Activated CD8-positive, alpha-beta memory T cell treated with anti-CD3 and anti-CD28 coated beads, Interleukin-2, amount 10 ng/mL, durations not matched to agents 7 days and 5 days (primary cell): Measurements from ENCODE around the gene EIF5. TPM values are rescaled to one million over a fixed set of nuclear protein-coding genes. Genes with fewer than 3 reads are reported as not detected.

ENCODE experiments used
- ATAC-seq: fragments of 150-1000 bp; cut with Tn5 transposase; one replicate; pipeline ENCODE4 v1.10.0; 2021; ENCODE audit warnings: moderate library complexity
- CTCF ChIA-PET: fragments of 350-600 bp; sonication (Branson Sonifier 250); formaldehyde crosslinking; loops from one replicate; lab custom pipeline; 2021; ENCODE audit warnings: antibody characterized with exemption; lab: Charles Lee
- DNase-seq: peaks from one replicate; pipeline ENCODE4 v3.0.0-alpha.2; 2020
- H3K27ac Mint-ChIP-seq: one replicate; pipeline ENCODE4 v1.8.0; 2021; ENCODE audit warnings: mild to moderate bottlenecking, mixed read lengths
- H3K27me3 Mint-ChIP-seq: one replicate; pipeline ENCODE4 v1.8.0; 2021; ENCODE audit warnings: mixed read lengths
- H3K36me3 Mint-ChIP-seq: one replicate; pipeline ENCODE4 v1.8.0; 2021; ENCODE audit warnings: mild to moderate bottlenecking, mixed read lengths
- H3K4me1 Mint-ChIP-seq: one replicate; pipeline ENCODE4 v1.8.0; 2021; ENCODE audit warnings: mixed read lengths
- H3K4me3 Mint-ChIP-seq: one replicate; pipeline ENCODE4 v1.8.0; 2021; ENCODE audit warnings: mild to moderate bottlenecking, moderate library complexity, mixed read lengths
- H3K9me3 Mint-ChIP-seq: one replicate; pipeline ENCODE4 v1.8.0; 2022; ENCODE audit warnings: low read depth, mixed read lengths
- total RNA-seq, 2 experiments: library from RNA; stranded (reverse); gene quantifications; one replicate each; pipeline ENCODE4 v1.2.3, GENCODE V29; 2021

Gene EIF5
- total RNA-seq, 2 experiments from 2014 or later: 187 to 255 TPM

DNA sequence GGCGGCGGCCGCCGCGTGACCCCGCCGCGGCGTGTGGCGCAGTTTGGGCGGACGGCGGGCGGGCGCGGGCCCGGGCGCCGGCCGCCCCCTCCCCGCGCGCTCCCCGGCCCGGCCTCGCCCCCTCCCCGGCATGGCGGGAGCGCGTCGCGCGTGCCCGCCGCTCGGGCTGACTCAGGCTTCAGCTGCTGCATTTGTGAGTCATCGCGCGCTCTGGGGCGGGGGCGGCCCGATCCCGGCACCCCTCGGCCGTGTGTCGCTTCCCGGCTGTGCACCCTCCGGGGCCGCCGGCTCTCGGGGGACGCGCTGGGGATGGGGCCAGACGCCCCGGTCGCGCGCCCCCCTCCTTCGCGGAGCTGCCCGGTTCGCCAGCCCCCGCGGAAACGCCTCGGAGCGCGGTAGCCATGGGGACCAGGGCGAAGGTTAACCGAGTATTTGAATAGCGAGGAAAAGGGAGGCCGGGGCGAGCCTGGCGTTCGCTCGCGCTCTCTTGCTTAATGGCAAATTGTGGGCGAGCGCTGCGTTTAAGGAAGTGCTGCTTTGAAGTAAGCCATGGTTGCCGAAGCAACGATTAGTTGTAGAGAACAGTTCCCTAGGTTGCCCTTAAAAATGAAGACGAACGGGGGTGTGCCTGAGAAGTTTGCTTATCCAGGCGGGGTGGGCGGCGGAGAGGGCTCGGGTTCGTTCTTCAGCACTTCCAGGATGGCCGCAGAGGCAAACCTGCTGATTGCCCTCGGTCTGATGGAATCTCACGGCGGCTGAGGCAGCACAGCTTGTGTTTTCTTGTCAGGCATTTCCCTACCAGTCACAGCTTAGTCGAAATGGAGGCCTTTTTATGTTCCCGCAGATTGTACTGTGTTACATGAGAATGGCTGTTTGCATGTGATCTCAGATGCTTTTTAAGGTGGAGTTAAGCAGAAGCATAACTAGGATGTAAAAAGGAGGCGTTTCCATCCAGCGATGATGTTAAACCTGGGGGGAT, 896 bp downstream of the EIF5 start:
- CTCF ChIA-PET: interaction anchor here (0.7 to 3.3 kb wide), 3 partner anchors 56 to 230 kb away, joined by 3 to 17 read pairs (median 4); no protein-coding TSS in a partner anchor
- ATAC-seq: peak; percentile 16
- peak overlapping the region; percentile 95 for H3K4me3 Mint-ChIP-seq
- H3K9me3 Mint-ChIP-seq: no peaks in the 10 kb centered on the region
- peaks cover 52% of the 10 kb centered on the region for H3K36me3 Mint-ChIP-seq
- peak; percentile 73 for DNase-seq
- H3K4me1 Mint-ChIP-seq: peaks cover 40% of the 10 kb centered on the region
- no peaks in the 10 kb centered on the region for H3K27me3 Mint-ChIP-seq
- peak overlapping the region; percentile 92 for H3K27ac Mint-ChIP-seq

DNA sequence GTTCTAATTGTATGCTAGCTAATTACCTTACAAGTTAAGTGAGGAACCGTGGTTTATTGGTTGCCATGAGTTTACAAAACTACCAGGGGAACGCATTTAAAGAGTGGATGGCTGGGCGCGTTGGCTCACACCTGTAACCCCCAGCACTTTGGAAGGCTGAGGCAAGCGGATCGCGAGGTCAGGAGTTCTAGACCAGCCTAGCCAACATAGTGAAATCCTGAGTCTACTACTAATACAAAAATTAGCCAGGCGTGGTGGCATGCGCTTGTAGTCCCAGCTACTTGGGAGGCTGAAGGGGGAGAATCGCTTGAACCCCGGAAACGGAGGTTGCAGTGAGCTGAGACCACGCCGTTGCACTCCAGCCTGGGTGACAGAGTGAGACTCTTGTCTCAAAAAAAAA, 2.2 kb downstream of the EIF5 start:
- ATAC-seq (no peak), DNase-seq (no peak)
- Mint-ChIP-seq H3K4me3 (peak overlapping the region; percentile 95), H3K4me1 (peaks cover 45% of the 10 kb centered on the region), H3K9me3 (no peaks in the 10 kb centered on the region), H3K36me3 (peaks cover 63% of the 10 kb centered on the region), H3K27ac (peak overlapping the region; percentile 9), H3K27me3 (no peaks in the 10 kb centered on the region)
- CTCF ChIA-PET: interaction anchor here (1.4 to 3.3 kb wide), 2 partner anchors 9 to 54 kb away, joined by 4 to 17 read pairs; no protein-coding TSS in a partner anchor

DNA sequence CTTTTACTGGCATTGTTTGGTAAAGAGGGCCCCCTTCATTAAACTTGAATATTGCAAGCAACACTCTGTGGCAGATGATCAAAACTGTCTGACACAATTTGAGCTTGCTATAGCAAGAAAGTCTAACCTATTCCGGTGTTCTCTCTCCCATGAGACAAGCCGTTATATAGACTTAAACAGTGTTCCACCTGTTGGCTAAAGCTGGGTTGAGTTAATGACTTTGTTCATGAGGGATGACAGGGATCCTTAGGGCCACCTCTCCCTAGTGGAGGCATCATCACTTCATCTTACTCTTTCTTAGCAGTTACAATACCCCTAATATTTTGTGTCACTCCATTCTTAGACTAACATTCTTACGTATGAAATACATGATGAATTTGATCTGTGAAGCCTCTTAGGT, 3.8 kb downstream of the EIF5 start:
- DNase-seq (no peak), ATAC-seq (no peak)
- H3K27me3 Mint-ChIP-seq: no peaks in the 10 kb centered on the region
- H3K9me3 Mint-ChIP-seq: no peaks in the 10 kb centered on the region
- peaks cover 41% of the 10 kb centered on the region for H3K4me1 Mint-ChIP-seq
- H3K36me3 Mint-ChIP-seq: peaks cover 77% of the 10 kb centered on the region
- CTCF ChIA-PET: interaction anchor here (0.9 kb wide), 1 partner anchor 54 kb away, joined by 3 read pairs; no protein-coding TSS in a partner anchor
- H3K27ac Mint-ChIP-seq: peak overlapping the region; percentile 31
- H3K4me3 Mint-ChIP-seq: no peak overlapping the region

DNA sequence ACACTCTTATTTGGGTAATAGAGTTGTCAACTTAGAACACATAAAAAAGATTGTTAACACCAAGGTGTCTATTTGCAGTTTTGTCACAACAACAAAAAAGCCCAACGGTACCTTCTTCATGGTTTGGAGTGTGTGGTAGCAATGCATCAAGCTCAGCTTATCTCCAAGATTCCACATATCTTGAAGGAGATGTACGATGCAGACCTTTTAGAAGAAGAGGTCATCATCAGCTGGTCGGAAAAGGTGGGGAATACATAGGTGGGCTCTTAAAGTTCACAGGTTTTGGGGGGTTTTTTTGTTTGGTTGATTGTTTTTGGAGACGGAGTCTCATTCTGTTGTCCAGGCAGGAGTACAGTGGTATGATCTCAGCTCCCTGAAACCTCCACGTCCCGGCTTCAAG, 5.5 kb downstream of the EIF5 start:
- peaks cover 39% of the 10 kb centered on the region for H3K4me1 Mint-ChIP-seq
- no peak overlapping the region for H3K4me3 Mint-ChIP-seq
- DNase-seq (no peak), ATAC-seq (no peak)
- CTCF ChIA-PET: interaction anchor here (2.3 kb wide), 1 partner anchor 51 kb away, joined by 7 read pairs; no protein-coding TSS in a partner anchor
- no peak overlapping the region for H3K27ac Mint-ChIP-seq
- H3K36me3 Mint-ChIP-seq: peaks cover 89% of the 10 kb centered on the region
- no peaks in the 10 kb centered on the region for H3K9me3 Mint-ChIP-seq
- H3K27me3 Mint-ChIP-seq: no peaks in the 10 kb centered on the region

DNA sequence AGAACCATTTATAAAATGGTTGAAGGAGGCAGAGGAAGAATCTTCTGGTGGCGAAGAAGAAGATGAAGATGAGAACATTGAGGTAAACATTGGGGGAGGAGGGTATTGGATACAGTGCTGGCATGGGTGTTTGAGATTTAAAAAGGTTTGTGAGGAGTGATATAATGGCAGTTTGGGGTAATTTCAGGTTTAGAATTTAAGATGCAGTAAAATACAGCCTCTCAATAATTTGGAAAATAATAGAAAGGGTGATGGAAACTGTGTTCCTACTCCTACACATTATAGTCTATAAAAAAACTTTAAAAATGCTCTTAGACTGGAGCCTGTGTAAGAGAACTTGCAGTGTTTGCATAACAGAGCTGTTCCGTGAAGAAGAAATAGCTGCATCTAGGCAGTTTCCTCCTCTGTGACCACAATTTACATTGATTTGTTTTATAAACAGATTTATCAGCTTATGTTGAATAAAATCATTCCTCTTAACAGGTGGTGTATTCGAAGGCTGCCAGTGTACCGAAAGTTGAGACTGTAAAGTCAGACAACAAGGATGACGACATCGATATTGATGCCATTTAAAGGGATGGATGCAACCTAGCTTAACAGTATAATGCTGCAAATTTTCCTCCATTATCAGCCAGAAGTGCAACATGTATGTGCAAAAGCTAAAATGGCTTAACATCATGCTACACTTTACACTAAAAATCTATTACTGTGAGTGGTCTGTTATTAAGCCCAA, 6.6 kb downstream of the EIF5 start:
- DNase-seq (no peak), ATAC-seq (no peak)
- no peak overlapping the region for H3K4me3 Mint-ChIP-seq
- peak overlapping the region; percentile 13 for H3K27ac Mint-ChIP-seq
- H3K4me1 Mint-ChIP-seq: peaks cover 34% of the 10 kb centered on the region
- no peaks in the 10 kb centered on the region for H3K9me3 Mint-ChIP-seq
- H3K27me3 Mint-ChIP-seq: no peaks in the 10 kb centered on the region
- CTCF ChIA-PET: interaction anchor here (1.1 to 2.3 kb wide), 2 partner anchors 18 to 49 kb away, joined by 4 to 7 read pairs; no protein-coding TSS in a partner anchor
- H3K36me3 Mint-ChIP-seq: peaks cover 88% of the 10 kb centered on the region

DNA sequence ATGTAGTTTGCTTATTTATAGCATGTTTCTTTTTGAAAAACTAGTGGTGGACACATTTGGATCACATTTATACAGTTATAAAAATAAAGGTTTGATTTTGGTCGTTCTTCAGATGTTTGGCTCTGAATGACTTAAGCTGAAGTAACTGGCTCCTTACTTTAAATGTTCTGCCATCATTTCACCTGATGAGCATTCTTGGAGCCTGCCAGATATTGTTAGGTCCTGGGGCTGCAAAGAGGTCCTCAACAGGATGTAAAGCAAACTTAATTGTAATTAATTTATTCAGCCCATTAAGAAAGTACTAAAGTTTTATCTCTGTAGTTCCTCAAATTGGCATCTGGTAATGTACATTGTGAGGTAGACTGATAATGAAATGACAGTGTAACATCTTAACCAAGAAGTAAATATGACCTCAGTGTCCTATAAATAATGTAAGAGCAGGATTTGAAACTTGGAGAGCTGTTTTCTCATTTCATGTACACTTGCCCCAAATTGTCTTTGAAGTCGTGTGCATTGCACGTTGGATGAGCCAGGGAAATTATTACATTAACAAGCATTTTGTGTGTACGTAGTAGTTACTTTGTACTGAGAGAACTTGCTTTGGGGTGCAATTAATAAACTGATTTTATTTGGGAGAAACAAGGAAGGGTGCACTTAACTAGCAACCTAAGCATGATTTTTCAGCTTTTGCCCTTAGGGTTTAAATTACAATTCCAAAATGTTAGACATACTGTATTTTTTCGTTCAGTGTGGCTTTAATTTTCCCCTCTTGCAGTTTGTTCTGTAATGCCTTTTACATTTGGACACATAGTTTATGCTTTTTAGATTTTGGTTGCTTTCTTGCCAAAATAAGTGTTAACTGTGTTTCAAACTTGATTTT, 7.5 kb downstream of the EIF5 start:
- H3K36me3 Mint-ChIP-seq: peaks cover 80% of the 10 kb centered on the region
- ATAC-seq: no peak
- H3K4me1 Mint-ChIP-seq: peaks cover 25% of the 10 kb centered on the region
- H3K27me3 Mint-ChIP-seq: no peaks in the 10 kb centered on the region
- no peaks in the 10 kb centered on the region for H3K9me3 Mint-ChIP-seq
- no peak overlapping the region for H3K27ac Mint-ChIP-seq
- CTCF ChIA-PET: interaction anchor here (1.1 to 2.3 kb wide), 2 partner anchors 17 to 49 kb away, joined by 4 to 7 read pairs; no protein-coding TSS in a partner anchor
- DNase-seq: no peak
- H3K4me3 Mint-ChIP-seq: no peak overlapping the region

DNA sequence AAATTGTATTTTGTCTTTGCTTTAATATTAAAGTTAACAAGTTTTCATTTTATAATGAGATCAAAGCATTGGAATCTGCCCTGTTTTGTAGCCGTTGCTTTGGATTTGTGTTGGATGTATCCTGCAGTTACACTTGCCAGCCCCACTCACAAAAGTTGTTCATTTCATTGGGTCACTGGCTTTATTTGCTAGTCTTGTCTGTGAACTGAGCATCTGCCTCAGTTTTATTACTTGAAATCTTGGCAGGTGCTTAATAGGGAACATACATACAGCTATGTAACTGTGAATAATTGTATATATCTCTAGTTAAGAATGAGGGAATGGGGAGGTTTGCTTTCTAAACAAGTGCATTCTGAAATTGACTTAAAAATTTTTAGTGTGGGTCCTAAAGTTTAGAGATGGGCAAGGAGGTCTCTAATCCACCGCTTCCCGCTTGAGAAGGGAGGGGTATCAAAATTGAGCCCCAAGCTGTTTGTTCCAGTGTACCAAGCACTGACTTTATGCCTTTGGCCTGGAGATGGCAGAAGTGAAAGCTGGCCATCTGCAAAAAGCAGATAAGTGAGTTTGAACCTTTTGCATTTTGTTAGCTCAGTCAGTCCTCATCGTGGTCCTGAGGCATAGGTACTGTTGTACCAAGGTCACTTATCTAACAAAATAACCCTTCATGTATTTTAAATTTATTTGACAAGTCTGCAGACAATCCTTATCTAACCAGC, 9.3 kb downstream of the EIF5 start:
- Mint-ChIP-seq H3K4me1 (peaks cover 10% of the 10 kb centered on the region), H3K36me3 (peaks cover 62% of the 10 kb centered on the region), H3K27me3 (no peaks in the 10 kb centered on the region), H3K9me3 (no peaks in the 10 kb centered on the region), H3K4me3 (no peak overlapping the region), H3K27ac (no peak overlapping the region)
- CTCF ChIA-PET: interaction anchor here (1.3 to 2.9 kb wide), 3 partner anchors 11 to 47 kb away, joined by 3 to 8 read pairs (median 7); no protein-coding TSS in a partner anchor
- DNase-seq (no peak), ATAC-seq (no peak)

DNA sequence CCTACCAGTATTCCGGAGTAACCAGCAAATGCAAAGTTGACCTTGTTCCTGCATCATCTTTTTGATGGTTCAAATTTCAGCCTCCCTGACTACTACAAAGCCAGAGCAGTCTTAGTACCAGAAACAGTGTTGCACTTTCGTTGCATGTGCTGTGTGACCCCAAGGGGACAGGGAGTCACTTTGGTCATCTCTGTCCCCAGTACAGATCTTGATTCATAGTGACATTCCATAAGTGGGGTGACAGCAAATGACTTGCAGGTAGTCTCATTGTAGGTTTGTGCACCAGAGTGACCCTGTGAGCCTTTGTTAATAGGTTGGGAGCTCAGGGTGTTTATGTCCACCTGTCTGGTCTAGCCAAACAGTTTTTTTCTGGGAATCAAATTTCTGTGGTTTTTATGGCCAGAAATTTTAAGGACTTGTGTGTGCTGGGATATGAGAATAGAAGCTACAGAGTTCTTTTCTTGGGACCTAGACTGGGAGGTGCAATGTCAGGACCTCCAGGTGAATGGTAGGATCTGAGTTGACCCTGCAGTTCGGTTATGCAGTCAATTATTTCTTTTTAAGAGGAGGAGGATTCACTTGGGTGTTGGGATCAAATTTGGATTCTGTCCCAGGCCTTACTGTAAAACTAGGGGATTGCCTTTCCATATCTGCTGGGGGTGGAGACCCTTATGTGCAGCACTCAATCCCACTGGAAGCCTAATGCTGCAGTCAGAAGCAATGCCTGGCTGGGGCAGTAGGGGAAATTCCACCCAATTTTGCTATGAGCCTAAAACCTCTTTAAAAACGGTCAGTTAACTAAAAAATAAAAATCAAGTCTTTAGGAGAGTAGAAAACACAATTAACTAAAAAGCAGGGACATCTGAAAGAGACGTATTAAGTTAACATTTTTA, 10.1 kb downstream of the EIF5 start:
- H3K36me3 Mint-ChIP-seq: peaks cover 53% of the 10 kb centered on the region
- no peaks in the 10 kb centered on the region for H3K9me3 Mint-ChIP-seq
- CTCF ChIA-PET: interaction anchor here (1.3 to 2.9 kb wide), 4 partner anchors 8 to 46 kb away, joined by 3 to 8 read pairs (median 6); no protein-coding TSS in a partner anchor
- H3K4me1 Mint-ChIP-seq: peaks cover 5% of the 10 kb centered on the region
- DNase-seq: no peak
- H3K27me3 Mint-ChIP-seq: no peaks in the 10 kb centered on the region
- H3K4me3 Mint-ChIP-seq: no peak overlapping the region
- ATAC-seq: no peak
- H3K27ac Mint-ChIP-seq: no peak overlapping the region

DNA sequence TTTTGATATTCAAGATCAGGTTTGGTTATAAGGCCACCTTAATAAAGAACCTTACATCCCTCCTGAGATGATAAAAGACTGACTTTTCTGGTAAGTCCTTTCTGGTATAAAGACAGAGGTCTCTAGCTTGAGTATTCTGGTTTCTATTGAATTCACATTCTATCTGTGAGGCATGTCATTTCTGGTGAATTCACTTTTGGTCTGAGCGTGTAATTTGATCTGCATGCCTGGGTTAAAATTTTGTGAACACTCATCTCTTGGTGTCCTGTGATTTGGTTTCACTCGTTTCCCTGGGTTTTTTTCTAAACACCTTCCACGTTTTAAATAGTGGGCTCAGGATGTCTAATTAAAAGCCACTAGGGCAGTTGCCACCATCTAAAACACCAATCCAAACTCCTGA, 12.2 kb downstream of the EIF5 start:
- Mint-ChIP-seq H3K36me3 (peaks cover 35% of the 10 kb centered on the region), H3K27ac (no peak overlapping the region), H3K4me3 (no peak overlapping the region), H3K9me3 (no peaks in the 10 kb centered on the region), H3K27me3 (no peaks in the 10 kb centered on the region), H3K4me1 (no peaks in the 10 kb centered on the region)
- no peak for DNase-seq
- ATAC-seq: no peak
- CTCF ChIA-PET: no interaction called here

DNA sequence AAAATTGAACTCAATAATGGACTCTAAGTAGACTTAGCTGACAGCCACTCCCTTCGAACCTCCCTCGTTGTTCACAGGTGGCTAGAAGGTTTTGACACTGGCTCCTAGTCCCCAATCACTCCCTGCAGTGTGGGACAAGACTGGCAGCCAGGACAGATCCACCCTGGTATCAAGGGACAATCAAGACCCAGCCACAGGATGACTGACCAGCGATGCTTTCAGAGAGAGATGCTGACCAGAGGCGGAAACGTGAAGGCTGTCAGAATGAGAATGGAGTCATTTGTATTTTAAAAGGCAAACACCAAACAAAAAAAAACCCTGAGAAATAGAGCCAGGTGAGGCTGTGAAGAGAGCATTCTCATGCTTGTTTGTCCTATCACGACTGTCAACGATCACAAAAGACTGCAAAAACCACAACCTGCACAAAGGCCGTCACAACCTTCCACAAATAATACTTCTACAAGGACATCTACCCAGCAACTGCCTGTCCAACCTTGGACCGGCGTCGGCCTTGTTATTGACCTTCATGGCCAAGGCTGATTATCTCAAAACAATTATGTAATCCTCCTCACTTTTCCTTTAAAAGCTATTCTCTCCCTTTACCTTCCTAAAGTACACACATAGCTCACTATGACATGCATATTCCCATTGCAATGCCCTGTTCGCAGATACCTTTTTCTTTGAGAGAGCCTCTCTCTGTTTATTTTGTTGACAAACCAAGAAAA, 13.2 kb downstream of the EIF5 start:
- Mint-ChIP-seq H3K4me1 (no peaks in the 10 kb centered on the region), H3K9me3 (no peaks in the 10 kb centered on the region), H3K4me3 (no peak overlapping the region), H3K36me3 (peaks cover 26% of the 10 kb centered on the region), H3K27ac (no peak overlapping the region), H3K27me3 (peaks cover 2% of the 10 kb centered on the region)
- CTCF ChIA-PET: interaction anchor here (1.2 to 1.5 kb wide), 2 partner anchors 10 to 43 kb away, joined by 3 to 5 read pairs; no protein-coding TSS in a partner anchor
- ATAC-seq (no peak), DNase-seq (no peak)

DNA sequence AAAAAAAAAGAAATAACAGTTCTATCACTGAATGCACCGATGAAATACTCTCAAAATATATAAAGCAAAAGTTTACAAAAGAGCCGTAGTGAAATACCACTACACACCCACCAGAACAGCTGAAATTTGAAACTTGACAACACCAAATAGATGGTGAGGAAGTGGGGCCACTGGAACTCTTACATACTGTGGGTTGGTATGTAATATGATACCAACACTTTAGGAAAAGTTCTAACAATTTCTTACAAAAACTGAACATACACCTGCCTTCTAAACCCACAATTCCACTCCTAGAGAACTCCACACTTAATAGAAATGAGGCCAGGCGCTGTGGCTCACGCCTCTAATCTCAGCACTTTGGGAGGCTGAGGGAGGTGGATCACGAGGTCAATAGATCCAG, 14.1 kb downstream of the EIF5 start:
- DNase-seq: no peak
- ATAC-seq: no peak
- H3K4me3 Mint-ChIP-seq: no peak overlapping the region
- H3K27ac Mint-ChIP-seq: no peak overlapping the region
- CTCF ChIA-PET: interaction anchor here (1.2 to 1.5 kb wide), 2 partner anchors 10 to 42 kb away, joined by 3 to 5 read pairs; no protein-coding TSS in a partner anchor
- peaks cover 19% of the 10 kb centered on the region for H3K36me3 Mint-ChIP-seq
- H3K27me3 Mint-ChIP-seq: peaks cover 5% of the 10 kb centered on the region
- H3K4me1 Mint-ChIP-seq: no peaks in the 10 kb centered on the region
- H3K9me3 Mint-ChIP-seq: no peaks in the 10 kb centered on the region
